KOPT-K1 (cell line): ENCODE measurements around the gene AOX1.
"Not testable (repeated sequence)": the region's sequence is repeated elsewhere in the genome, so short reads cannot be mapped to it uniquely, and the experiment has no call there.

Experiments used
- H3K27ac ChIP-seq: fragments of 200-600 bp; sonication (generic); 2 replicates; pipeline ENCODE4 v1.5.1; 2016; ENCODE audit warnings: antibody characterized with exemption, mild to moderate bottlenecking, low read depth, low read length; ENCODE audit not compliant: poor library complexity, severe bottlenecking
- H3K36me3 ChIP-seq: fragments of 200-600 bp; sonication (generic); 2 replicates; pipeline ENCODE4 v1.5.1; 2017; ENCODE audit warnings: antibody characterized with exemption, mild to moderate bottlenecking, low read length, moderate library complexity; ENCODE audit not compliant: insufficient read depth
- H3K9me3 ChIP-seq: fragments of 200-600 bp; sonication (generic); 2 replicates; pipeline ENCODE4 v1.5.1; 2017; ENCODE audit warnings: antibody characterized with exemption, low read length, mild to moderate bottlenecking; ENCODE audit not compliant: insufficient read depth, poor library complexity, severe bottlenecking

The AOX1 gene

DNA sequence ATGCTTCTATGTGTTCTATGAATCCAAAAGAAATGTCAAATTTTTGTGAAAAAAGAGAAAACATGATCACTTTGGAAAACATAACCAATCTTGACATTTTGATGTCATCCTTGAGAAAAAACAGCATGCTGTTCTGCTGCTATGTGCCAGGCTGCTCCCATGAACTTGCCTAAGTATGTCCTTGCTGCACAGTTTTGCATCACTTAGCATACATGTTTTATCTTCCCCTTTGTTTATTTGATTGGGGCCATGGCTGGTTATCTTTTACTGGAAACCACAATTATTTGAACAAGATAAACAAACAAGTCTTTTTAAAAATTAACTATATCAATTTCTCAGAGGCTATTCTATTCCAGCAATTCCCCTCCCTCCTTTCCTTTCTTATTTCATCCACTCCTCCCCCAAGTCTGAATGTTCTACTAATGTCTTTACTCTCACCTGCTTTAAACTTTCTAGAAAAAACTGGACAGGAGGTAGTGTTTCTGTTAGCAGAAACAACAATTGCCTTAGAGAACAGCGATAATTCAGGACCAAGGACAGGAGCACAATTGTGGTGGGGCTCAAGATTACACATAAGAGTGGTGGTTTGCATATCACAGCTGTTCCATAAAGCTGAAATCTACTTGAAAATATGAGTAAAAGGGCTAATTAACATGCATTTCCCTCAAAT, 6.7 kb downstream of the AOX1 start:
- H3K36me3 ChIP-seq = no peaks in the 10 kb centered on the region
- H3K9me3 ChIP-seq = no peaks in the 10 kb centered on the region
- H3K27ac ChIP-seq = no peak overlapping the region

DNA sequence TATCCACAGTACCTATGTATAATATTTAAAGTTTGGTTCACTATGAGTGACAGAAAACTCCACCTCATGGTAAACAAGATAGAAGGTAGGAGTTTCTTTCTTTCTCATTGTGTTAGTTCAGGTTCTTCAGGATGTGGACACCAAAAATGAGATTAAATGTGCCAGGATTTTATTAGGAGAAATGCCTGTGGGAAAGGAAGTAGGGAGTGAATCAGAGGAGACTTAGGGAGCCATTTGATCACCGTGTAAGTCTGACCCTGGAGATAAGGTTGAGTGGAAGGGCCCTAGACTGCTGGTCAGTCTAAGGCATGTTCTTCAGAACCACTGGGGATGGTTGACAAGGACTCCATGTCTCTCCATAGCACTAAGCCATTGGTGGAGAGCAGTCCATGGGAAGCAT, 8.1 kb downstream of the AOX1 start:
- H3K27ac ChIP-seq = no peak overlapping the region
- no peaks in the 10 kb centered on the region for H3K9me3 ChIP-seq
- no peaks in the 10 kb centered on the region for H3K36me3 ChIP-seq

DNA sequence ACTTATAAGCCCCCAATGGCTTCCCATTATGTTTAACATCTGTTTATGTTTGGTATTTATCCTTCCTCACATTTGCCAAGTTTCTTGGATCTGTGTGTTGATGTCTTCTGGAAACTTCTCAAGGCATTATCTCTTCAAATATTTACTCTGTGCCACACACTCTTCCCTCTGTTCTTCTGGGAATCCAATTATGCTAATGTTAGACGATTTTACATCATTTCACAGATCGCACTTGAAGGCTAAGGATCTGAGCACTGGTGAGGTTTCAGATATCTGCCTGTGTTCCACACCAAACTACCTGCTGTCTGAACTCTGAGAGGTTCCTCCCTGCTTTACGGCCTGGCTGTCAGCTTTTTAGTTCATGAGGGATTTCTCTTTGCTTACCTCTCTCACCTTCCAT, 10.1 kb downstream of the AOX1 start:
- no peak overlapping the region for H3K27ac ChIP-seq
- H3K9me3 ChIP-seq = no peaks in the 10 kb centered on the region
- H3K36me3 ChIP-seq = no peaks in the 10 kb centered on the region

DNA sequence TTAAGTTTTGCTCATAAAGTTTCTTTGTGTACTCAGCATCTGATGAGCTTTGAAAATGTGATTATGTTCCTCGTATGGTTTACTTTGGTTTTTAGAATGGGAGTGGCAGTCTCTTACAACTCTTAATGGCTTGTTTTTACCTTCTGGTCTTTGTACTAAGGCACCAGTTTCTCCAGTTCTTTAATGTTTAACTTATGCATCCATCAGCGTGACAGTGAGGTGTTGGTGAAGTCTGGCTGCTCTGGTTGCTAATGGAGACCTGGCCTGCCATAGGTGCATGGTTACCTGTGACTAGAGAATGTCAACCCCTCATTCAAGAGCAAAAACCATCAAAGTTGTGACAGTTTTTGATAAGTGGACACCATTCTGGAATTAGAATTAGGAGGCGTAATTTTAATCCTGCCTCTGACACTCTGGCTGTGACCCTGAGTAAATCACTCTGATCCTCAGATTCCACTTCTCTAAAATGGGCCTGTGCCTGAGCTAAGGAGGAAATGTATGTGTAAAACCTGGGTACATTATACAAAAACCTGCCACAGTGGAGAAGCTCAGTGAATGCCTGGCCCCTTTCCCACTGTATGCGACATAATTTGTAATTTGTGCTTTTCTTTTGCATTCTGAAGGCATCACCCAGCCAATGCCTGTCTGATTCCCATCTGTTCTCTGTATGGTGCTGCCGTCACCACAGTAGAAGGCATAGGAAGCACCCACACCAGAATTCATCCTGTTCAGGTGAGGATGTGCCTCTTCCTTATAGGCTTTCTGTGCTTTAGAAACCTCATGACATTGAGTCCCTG, 11.2 kb downstream of the AOX1 start:
- Histone ChIP-seq H3K9me3 (no peaks in the 10 kb centered on the region), H3K36me3 (no peaks in the 10 kb centered on the region), H3K27ac (no peak overlapping the region)

DNA sequence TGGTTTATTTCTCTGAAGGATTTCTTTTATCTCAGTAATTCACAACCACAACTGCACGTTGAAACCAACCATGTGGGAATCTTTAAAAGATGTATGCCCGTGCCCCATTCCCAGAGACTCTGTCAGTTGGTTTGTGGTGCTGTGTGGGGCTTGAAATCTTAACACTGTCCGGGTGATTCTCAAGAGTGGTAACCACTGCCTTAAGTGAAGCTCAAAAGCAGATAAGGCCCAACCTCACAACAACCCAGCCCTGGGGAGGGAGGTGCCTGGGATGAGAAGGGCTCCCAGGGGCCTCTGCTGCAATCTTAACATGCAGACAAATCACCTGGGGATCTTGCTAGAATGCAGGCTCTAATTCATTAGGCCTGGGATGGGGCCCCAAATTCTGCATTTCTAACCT, 13.4 kb downstream of the AOX1 start:
- Histone ChIP-seq H3K36me3 (no peaks in the 10 kb centered on the region), H3K9me3 (no peaks in the 10 kb centered on the region), H3K27ac (no peak overlapping the region)

DNA sequence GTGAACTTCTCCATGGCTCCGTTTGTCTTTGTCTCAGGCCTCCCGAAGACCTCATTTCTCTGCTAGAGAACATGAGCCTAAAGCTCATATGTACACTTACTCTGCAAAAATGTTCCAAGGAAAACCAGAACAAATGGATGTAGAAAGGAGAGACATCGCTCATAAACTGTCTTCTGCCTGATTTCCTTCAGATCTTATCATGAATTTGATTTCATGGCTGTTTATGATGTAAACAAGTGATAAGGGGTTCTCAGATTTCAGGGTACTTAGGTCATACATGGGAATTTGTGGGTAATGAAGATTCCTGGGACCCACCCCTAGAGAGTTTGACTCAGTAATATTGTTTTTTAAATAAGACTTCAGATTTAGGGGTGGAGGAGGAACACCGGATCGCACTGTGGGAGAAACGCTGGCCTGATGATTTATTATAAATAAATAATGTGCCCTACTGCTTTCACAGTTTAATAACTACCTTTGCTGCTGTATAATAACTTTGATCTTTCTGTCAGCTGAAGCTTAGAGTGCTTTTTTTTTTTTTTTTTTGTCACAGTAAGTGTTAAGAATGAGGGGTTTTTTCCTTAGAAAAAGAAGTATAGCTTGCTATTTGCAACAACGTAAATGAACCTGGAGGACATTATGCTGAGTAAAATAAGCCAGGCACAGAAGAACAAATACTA, 14.9 kb downstream of the AOX1 start:
- no peak overlapping the region for H3K27ac ChIP-seq
- H3K36me3 ChIP-seq = no peaks in the 10 kb centered on the region
- H3K9me3 ChIP-seq = no peaks in the 10 kb centered on the region

DNA sequence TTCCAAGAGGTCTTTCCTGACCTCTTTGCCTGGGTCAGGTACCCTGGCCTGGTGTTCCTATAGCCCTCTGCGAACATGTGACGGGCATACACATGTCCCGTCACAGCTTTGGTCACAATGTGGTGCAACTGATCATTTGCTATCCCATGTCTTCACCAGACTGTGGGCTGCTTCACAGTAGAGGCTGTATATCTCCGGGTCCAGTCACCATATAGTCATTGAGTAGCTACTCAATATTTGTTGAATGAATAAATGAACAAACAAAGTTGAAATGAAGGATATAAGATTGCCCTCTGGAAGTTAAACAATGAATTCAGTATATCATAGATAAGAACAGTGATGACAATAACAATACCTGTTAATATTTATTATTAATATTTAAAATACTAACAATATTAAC, 16.8 kb downstream of the AOX1 start:
- Histone ChIP-seq H3K27ac (no peak overlapping the region), H3K9me3 (no peaks in the 10 kb centered on the region), H3K36me3 (no peaks in the 10 kb centered on the region)

DNA sequence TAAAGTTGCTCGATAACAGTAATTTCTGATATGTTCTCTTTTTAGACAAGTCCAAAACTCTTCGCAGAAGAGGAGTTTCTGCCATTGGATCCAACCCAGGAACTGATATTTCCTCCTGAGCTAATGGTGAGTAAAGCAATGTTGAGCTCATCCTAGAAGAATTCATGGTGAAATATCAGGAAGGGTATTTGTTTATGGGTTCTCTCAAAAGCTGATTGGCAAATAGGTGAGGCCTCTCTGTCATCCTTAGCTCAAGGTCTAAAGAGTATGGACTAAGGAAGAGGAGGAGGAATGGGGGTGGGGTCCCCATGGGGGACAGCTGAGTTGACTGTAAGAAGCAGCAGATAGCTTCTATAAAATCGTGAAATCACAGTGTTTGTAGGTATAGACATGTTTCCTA, 18.2 kb downstream of the AOX1 start:
- no peaks in the 10 kb centered on the region for H3K9me3 ChIP-seq
- H3K36me3 ChIP-seq = no peaks in the 10 kb centered on the region
- H3K27ac ChIP-seq = no peak overlapping the region

DNA sequence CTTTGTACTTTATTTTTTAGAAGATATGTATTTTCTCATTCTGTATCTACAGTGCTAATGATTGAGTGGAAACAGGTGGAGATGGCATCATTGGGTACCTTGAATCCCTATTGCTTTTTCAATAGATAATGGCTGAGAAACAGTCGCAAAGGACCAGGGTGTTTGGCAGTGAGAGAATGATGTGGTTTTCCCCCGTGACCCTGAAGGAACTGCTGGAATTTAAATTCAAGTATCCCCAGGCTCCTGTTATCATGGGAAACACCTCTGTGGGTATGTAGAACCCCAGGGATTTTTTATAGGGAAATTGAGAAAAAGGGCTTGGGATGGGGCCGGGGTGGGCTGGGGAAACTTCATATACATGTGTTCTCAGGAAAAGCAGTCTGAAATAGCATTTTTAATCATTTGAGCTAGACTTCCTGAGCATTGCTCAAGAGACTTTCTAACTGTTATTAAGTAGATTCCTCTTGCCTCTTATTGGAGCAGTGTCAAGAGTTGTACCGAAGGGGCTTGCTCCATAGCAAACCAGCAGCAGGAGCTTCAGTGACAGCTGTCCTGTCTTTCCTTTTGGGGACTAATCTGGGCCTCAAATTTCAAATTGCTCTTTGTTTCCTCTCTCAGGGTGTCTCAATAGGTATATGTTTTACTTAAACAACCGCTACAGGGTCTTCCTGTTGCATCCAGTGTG, 18.9 kb downstream of the AOX1 start:
- Histone ChIP-seq H3K27ac (no peak overlapping the region), H3K36me3 (no peaks in the 10 kb centered on the region), H3K9me3 (no peaks in the 10 kb centered on the region)

DNA sequence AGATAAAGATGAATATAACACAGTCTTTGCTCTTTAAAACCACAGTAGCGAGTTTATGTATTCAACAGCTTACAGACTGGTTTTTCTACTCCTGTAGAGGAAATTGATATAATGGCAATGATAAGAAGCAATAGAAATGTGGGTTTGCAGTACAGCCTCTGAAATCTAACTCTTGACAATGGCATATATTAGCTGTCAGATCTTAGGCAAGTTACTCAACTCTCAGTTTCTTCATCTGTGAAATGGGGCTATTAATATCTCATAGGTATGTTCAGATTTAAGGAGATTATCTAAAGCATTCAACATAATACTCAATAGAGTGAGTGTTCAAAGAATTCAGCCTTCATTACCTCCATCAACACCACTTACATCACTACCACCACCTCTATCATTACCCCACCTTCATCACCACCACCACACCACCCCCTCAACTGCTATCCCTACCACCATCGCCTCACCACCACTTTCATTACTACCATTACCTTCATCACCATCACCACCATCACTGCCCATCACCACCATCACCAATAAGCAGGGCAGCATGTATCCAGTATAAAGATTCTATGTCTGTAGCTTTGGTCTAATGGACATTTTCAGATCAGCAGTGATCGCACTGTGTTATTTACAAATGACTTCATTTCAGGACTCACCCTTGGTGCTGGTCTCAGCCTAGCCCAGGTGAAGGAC, 22.7 kb downstream of the AOX1 start:
- Histone ChIP-seq H3K27ac (no peak overlapping the region), H3K36me3 (no peaks in the 10 kb centered on the region), H3K9me3 (no peaks in the 10 kb centered on the region)

DNA sequence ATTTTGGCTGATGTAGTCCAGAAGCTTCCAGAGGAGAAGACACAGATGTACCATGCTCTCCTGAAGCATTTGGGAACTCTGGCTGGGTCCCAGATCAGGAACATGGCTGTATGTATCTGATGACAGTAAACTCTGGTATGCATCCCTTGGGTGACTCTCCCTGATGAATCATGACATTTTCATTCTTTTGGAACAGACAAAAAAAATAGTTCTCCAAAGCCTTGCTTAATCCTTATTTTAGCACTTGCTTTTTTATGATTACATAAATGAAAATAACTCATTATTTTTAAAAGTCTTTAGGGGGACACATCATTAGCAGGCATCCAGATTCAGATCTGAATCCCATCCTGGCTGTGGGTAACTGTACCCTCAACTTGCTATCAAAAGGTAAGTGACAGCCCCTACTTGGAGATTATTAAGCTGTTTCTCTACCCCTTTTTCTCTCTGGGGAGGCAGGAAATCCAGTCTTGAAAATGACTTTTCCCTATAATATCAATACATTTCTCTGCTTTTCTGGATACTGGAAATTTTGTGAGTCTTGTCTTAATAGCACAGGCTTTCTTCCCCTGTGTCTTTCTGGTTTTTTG, 23.3 kb downstream of the AOX1 start:
- Histone ChIP-seq H3K36me3 (no peaks in the 10 kb centered on the region), H3K27ac (no peak overlapping the region), H3K9me3 (no peaks in the 10 kb centered on the region)

DNA sequence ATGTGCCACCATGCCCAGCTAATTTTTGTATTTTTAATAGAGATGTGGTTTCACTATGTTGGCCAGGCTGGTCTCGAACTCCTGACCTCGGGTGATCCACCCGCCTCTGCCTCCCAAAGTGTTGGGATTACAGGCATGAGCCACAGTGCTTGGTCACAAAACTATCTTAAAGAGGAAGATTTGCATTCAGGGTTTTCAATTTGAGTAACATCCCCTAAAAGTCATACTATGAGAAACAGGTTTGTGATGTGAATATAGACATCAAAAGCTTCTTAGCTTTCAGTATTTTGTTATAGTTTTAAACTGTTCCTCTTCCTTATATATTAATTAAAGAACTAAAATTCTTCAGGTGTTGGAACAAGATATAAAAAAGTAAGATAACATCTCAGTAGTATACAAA, 24.4 kb downstream of the AOX1 start:
- H3K27ac ChIP-seq, H3K36me3 ChIP-seq, H3K9me3 ChIP-seq: not testable (repeated sequence)

DNA sequence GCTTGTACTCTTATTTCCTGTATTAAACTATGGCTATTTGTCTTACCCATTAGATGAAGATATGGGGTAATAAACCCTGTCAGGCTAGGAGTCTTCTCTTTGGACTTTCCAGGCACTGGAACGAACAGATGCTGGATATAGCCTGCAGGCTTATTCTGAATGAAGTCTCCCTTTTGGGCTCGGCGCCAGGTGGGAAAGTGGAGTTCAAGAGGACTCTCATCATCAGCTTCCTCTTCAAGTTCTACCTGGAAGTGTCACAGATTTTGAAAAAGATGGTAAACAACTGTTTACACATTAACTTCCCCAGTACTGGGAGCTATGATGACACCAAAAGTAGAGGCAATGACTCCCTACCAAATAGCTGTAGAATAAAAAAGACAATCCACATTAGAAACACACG, 27.9 kb downstream of the AOX1 start:
- H3K9me3 ChIP-seq = no peaks in the 10 kb centered on the region
- H3K27ac ChIP-seq = no peak overlapping the region
- H3K36me3 ChIP-seq = no peaks in the 10 kb centered on the region

DNA sequence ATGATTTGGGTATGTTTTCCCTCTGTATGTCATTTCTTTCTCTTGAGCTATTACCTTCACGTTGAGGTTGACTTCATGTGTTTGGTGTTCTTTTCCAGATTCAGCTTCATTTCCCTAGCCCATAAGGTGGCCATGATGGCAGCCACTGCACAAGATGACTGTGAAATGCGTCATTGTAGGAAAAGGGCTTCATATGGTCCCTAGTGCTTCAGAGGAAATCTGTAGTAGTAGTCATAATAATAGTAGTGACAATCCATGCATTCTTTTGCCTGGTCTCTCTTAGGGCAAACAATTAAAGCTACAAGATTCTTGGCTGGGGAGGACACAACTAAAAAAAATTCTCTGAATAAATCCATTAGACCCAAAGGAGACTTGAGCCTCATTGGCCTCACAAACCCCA, 28.4 kb downstream of the AOX1 start:
- Histone ChIP-seq H3K27ac (no peak overlapping the region), H3K9me3 (no peaks in the 10 kb centered on the region), H3K36me3 (no peaks in the 10 kb centered on the region)
